ENCODE data around the gene RNF220. TPM values are rescaled to one million over a fixed set of nuclear protein-coding genes. Genes with fewer than 3 reads are reported as not detected.

Gene RNF220
- total RNA-seq, 1 donor from 2014 or later, result 84.4 TPM

DNA sequence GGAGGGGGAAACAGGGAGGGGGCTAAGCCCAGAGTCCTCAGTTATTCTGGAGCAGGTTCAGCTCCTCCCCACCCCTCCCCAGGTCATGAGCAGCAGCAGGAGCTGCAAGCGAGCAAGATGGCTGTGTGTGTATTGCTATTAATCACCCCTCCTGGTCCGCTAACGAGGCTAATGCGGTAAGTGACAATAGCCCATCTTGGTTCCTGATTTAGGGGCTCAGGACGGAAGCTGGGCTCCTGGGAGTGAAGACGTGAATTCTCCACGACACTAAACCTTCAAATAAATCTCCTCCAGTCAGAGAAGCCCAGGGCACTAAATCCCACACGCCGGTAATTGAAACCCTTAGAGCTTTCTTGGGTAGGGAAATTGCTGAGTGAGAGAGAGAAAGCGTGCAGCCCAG, 193.1 kb downstream of the RNF220 start:
- no peak for DNase-seq (ENCODE audit: extremely low spot score, unreplicated experiment)
- Mint-ChIP-seq H3K36me3 (ENCODE audit: unreplicated experiment) (no peaks in the 10 kb centered on the region), H3K27me3 (ENCODE audit: unreplicated experiment) (peaks cover 24% of the 10 kb centered on the region), H3K27ac (ENCODE audit: unreplicated experiment) (no peak overlapping the region), H3K4me3 (ENCODE audit: unreplicated experiment) (no peak overlapping the region), H3K4me1 (ENCODE audit: unreplicated experiment) (no peaks in the 10 kb centered on the region), H3K9me3 (ENCODE audit: unreplicated experiment) (no peaks in the 10 kb centered on the region)
- TF ChIP-seq, protein P1, sequence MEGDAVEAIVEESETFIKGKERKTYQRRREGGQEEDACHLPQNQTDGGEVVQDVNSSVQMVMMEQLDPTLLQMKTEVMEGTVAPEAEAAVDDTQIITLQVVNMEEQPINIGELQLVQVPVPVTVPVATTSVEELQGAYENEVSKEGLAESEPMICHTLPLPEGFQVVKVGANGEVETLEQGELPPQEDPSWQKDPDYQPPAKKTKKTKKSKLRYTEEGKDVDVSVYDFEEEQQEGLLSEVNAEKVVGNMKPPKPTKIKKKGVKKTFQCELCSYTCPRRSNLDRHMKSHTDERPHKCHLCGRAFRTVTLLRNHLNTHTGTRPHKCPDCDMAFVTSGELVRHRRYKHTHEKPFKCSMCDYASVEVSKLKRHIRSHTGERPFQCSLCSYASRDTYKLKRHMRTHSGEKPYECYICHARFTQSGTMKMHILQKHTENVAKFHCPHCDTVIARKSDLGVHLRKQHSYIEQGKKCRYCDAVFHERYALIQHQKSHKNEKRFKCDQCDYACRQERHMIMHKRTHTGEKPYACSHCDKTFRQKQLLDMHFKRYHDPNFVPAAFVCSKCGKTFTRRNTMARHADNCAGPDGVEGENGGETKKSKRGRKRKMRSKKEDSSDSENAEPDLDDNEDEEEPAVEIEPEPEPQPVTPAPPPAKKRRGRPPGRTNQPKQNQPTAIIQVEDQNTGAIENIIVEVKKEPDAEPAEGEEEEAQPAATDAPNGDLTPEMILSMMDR (IDR thresholded peaks at IDR 0.05), result no peak

DNA sequence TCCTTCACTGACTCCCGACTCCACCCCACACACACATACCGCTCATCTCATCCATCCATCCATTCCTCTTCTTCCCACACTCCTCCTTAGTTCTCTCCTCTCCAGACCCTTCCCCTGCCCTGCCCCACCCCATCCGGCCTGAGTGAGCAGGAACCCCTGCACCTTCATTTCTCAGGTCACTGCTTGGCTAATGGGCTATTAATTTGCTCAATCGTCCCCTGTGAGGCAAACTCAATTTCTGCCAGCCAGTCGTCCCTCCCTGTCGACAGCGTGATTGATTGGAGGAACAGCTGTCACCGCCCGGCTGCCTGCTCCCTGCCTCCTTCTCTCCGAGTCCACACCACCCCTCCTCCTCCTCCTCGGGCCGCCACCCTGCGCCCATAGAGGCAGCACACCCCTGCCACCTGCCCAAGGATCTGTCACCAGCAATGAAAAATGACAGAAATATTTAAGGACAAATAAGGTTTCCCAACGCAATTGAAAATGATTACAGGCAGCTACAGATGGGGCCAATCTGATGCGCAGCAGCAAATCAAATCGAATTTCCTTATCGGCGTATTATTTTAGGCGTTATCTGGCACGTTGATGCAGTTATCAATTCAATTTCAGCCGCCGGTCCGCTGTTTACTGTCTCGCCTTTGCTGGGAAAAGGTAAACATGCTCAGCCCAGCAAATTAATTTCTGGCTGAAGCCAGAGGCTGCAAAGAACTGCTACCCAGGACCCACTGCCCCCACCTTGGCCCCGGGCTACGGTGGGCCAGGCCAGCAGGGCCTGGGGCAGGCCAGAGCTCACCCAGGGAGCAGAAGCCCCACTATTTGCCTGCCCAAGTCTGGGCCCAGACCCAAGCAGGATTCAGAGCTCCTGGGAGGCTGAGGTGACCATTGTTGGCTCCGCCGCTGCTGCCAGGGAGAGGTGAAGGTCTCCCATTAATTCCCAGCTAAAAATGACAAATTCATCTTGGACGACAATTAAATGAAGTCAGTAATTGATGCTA, 197.9 kb downstream of the RNF220 start:
- Mint-ChIP-seq H3K9me3 (ENCODE audit: unreplicated experiment) (no peaks in the 10 kb centered on the region), H3K27me3 (ENCODE audit: unreplicated experiment) (peaks cover 24% of the 10 kb centered on the region), H3K4me1 (ENCODE audit: unreplicated experiment) (no peaks in the 10 kb centered on the region), H3K36me3 (ENCODE audit: unreplicated experiment) (no peaks in the 10 kb centered on the region), H3K27ac (ENCODE audit: unreplicated experiment) (no peak overlapping the region), H3K4me3 (ENCODE audit: unreplicated experiment) (no peak overlapping the region)
- no peak for DNase-seq (ENCODE audit: extremely low spot score, unreplicated experiment)
- TF ChIP-seq, protein P1 (IDR thresholded peaks at IDR 0.05), result no peak

DNA sequence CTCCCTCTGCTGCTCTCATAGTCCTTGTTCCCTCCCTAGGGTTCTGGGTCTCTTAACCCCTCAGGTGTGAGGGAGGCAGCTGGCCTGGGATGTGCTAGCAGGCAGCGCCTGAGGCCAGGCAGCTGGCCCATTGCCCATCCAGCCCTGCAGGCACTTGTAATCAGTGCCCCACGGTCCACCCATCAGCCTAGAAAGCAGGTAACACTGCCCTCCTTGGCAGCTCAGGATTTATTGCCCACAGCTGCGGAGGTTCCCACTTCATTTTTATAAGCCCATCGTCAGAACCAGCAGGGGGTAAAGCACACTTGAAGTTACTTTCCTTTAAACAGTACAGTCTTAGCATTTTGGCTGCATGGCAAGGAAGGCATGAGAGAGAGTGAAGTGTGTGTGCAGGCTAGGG, 198.7 kb downstream of the RNF220 start:
- TF ChIP-seq, protein P1 (IDR thresholded peaks at IDR 0.05), result no peak
- H3K36me3 Mint-ChIP-seq (ENCODE audit: unreplicated experiment), result no peaks in the 10 kb centered on the region
- DNase-seq (ENCODE audit: extremely low spot score, unreplicated experiment), result no peak
- no peak overlapping the region for H3K27ac Mint-ChIP-seq (ENCODE audit: unreplicated experiment)
- H3K27me3 Mint-ChIP-seq (ENCODE audit: unreplicated experiment), result peaks cover 22% of the 10 kb centered on the region
- no peak overlapping the region for H3K4me3 Mint-ChIP-seq (ENCODE audit: unreplicated experiment)
- H3K9me3 Mint-ChIP-seq (ENCODE audit: unreplicated experiment), result no peaks in the 10 kb centered on the region
- no peaks in the 10 kb centered on the region for H3K4me1 Mint-ChIP-seq (ENCODE audit: unreplicated experiment)

DNA sequence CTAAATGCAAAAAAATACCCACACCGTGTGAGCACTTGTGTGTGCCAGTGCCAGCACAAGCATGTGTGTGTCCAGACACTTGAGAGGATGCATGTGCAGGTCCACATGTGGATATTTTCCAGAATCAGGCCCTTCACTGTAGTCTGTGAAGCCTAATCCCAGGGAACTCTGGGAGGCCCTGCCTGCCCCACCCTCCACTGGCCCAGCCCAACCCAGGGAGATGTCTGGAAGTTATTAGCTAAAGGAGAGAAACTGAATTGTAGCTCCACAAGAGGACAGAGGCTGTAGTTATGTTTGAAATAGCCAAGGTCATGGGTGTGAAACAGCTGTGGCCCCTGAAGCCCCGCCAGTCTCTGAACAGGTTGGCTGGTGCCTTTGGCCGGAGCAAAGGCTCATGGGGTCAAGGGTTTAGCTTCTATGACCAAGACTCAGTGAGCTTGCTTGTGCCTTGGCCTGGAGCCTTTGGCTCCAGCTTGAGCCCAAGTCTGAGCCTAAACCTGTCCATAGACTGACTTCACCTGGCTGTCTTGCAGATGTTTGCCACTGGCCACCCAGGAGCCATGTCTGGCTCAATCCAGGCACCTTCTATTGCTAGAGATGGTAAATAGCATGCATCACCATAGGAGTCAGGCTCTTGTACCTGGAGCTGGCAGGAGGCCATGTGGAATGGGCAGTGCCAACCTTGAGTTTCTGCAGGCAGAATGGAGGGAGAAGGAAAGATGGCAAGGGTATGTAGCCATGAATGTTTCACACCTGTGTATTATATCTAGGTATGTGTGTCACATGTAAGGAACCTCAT, 199.3 kb downstream of the RNF220 start:
- Mint-ChIP-seq H3K4me1 (ENCODE audit: unreplicated experiment) (no peaks in the 10 kb centered on the region), H3K27me3 (ENCODE audit: unreplicated experiment) (peaks cover 25% of the 10 kb centered on the region), H3K9me3 (ENCODE audit: unreplicated experiment) (no peaks in the 10 kb centered on the region), H3K4me3 (ENCODE audit: unreplicated experiment) (no peak overlapping the region), H3K27ac (ENCODE audit: unreplicated experiment) (no peak overlapping the region), H3K36me3 (ENCODE audit: unreplicated experiment) (no peaks in the 10 kb centered on the region)
- TF ChIP-seq, protein P1 (IDR thresholded peaks at IDR 0.05), result no peak
- DNase-seq (ENCODE audit: extremely low spot score, unreplicated experiment), result no peak

Data from osteocyte (in vitro differentiated cells).